ENCODE measurements around the gene KLF5. TPM values are rescaled to one million over a fixed set of nuclear protein-coding genes. Genes with fewer than 3 reads are reported as not detected.
"Not testable (repeated sequence)": the region's sequence is repeated elsewhere in the genome, so short reads cannot be mapped to it uniquely, and the experiment has no call there.

Gene KLF5
- total RNA-seq, 4 donors from 2014 or later, result 9.8 to 15.6 (median 10.9) TPM

DNA sequence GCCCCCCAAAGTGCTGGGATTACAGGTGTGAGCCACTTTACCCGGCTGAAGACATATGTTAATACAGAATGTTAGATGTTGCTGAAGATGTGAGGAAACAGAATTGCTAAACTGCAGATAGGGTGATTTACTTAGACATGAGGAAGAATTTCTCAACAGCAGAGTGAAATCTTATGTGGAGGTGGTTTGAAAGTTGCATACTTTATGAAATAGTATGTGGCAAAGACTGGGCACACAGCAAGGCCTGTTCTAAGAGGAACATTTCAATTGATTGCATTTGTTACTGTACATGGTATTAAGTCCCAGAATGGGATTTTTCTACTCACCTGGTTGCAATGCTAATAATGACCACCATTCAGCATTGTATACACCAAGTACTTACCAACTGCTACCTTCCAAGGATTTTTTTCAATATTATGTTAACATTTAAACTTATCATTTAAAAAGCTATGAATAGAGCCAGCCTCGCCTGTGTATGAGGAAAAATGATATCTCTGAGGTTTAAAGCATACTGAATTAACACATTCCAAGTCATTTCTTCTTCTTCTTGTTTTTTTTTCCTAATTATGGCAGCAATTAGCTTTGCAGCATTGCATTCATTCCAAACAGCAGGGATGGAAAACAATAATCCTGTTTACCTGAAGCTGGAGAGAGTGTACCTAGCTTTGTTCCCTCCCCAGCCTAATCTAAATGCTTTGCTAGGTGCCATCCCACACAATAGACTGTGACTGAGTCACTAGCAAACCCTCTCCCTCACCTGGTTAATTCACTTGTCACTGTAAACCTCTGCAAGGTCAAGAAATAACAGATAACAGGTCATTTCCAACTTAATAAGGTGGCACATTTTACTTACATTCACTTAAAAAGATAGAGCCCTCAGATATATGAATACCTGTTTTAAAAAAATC is 19.4 kb upstream of the KLF5 start:
- no peak for TF ChIP-seq POLR2A (IDR thresholded peaks at IDR 0.05)
- TF ChIP-seq, protein P1, sequence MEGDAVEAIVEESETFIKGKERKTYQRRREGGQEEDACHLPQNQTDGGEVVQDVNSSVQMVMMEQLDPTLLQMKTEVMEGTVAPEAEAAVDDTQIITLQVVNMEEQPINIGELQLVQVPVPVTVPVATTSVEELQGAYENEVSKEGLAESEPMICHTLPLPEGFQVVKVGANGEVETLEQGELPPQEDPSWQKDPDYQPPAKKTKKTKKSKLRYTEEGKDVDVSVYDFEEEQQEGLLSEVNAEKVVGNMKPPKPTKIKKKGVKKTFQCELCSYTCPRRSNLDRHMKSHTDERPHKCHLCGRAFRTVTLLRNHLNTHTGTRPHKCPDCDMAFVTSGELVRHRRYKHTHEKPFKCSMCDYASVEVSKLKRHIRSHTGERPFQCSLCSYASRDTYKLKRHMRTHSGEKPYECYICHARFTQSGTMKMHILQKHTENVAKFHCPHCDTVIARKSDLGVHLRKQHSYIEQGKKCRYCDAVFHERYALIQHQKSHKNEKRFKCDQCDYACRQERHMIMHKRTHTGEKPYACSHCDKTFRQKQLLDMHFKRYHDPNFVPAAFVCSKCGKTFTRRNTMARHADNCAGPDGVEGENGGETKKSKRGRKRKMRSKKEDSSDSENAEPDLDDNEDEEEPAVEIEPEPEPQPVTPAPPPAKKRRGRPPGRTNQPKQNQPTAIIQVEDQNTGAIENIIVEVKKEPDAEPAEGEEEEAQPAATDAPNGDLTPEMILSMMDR (IDR thresholded peaks at IDR 0.05 in 4 of 5, conservative IDR thresholded peaks at IDR 0.05 in 1 of 5), result no peak
- no peaks in the 10 kb centered on the region for H3K27me3 ChIP-seq
- H3K27ac ChIP-seq, result no peak overlapping the region
- DNase-seq, result no peak
- H3K4me3 ChIP-seq, result no peak overlapping the region
- no peaks in the 10 kb centered on the region for H3K36me3 ChIP-seq
- no peaks in the 10 kb centered on the region for H3K4me1 ChIP-seq
- no peak for ATAC-seq
- in situ Hi-C loops (cut with MboI; ENCODE audit: low sequenced_read_pairs in 4 of 4) (no loop called here), intact Hi-C loops (cut with DNase I; ENCODE audit: low total_unique reads) (no loop called here)
- no peaks in the 10 kb centered on the region for H3K9me3 ChIP-seq

DNA sequence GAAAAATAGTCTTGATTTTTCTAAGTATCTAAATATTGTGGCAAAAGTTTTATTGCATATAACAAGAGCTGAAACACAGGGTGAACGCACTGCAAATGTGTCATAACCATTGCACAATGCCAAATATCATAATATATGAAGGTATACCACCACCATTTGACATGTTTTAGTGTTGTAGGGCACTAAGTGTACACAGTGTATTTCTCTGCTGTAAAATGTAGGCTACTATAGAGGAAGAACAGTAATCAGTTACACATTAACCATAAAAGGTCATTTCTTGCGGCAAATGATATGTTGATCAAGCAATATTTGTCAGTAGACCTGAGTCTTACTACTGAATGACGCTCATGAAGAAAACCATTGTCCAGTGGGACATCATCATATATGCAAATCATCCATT is 18.3 kb upstream of the KLF5 start:
- TF ChIP-seq, protein P1 (IDR thresholded peaks at IDR 0.05 in 4 of 5, conservative IDR thresholded peaks at IDR 0.05 in 1 of 5), result no peak
- TF ChIP-seq POLR2A (IDR thresholded peaks at IDR 0.05), result no peak
- no peak for DNase-seq
- intact Hi-C loops (cut with DNase I; ENCODE audit: low total_unique reads), result no loop called here

DNA sequence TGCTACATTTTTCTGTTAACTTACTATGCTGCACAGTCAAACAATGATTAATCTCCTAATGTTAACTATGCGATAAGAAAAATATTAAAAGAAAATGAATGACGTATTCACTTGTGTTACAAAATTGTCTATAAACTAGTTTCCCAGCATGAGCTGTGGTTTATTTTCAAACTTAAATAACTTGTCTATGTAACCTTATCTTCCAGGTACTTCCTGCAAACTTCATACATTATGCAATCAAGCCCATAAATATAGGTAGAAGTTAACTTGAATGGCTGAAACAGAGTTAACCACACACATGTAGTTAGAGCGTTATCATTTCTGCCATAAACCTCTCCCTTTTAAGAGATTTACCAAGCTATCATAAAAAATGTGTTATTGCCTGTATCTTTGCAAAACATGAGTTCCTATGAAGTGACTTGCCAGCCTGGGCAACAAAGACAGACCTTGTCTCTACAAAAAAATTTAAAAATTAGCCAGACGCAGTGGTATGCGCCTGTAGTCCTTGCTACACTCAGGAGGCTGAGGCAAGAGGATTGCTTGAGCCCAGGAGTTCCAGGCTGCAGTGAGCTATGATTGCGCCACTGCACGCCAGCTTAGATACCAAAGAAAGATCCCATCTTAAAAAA is 17.7 kb upstream of the KLF5 start:
- no peaks in the 10 kb centered on the region for H3K36me3 ChIP-seq
- H3K4me1 ChIP-seq, result no peaks in the 10 kb centered on the region
- in situ Hi-C loops (cut with MboI; ENCODE audit: low sequenced_read_pairs in 4 of 4) (no loop called here), intact Hi-C loops (cut with DNase I; ENCODE audit: low total_unique reads) (no loop called here)
- H3K27ac ChIP-seq, result no peak overlapping the region
- no peaks in the 10 kb centered on the region for H3K9me3 ChIP-seq
- no peak overlapping the region for H3K4me3 ChIP-seq
- TF ChIP-seq, protein P1 (IDR thresholded peaks at IDR 0.05 in 4 of 5, conservative IDR thresholded peaks at IDR 0.05 in 1 of 5), result no peak
- no peak for TF ChIP-seq POLR2A (IDR thresholded peaks at IDR 0.05)
- ATAC-seq (no peak), DNase-seq (no peak)
- no peaks in the 10 kb centered on the region for H3K27me3 ChIP-seq

More for the DNA sequence above, 18.3 kb upstream of the KLF5 start:
- Histone ChIP-seq H3K9me3 (no peaks in the 10 kb centered on the region), H3K36me3 (no peaks in the 10 kb centered on the region), H3K4me3 (no peak overlapping the region), H3K27me3 (no peaks in the 10 kb centered on the region), H3K4me1 (no peaks in the 10 kb centered on the region), H3K27ac (no peak overlapping the region)
- ATAC-seq, result no peak
- in situ Hi-C loops (cut with MboI; ENCODE audit: low sequenced_read_pairs in 4 of 4), result no loop called here

DNA sequence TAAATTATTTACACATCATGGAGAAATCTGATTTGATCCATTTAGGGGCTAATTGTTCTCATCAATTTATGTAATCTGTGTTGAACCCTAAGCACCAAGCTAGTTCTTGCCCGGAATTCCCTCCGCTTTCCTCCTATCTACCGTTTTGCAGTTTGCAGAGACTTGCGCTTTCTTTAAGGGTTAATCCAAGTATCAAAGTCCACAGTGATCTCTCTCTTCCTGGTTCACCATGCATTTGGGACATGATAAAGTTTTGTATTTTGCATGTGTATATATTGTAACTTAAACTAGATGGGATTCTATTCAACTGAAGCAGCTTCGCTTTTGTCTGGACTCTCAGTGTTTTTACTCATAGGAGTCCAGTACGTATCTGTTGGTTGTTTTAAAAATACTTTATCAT is 13.8 kb upstream of the KLF5 start:
- no peaks in the 10 kb centered on the region for H3K4me1 ChIP-seq
- no peaks in the 10 kb centered on the region for H3K27me3 ChIP-seq
- in situ Hi-C loops (cut with MboI; ENCODE audit: low sequenced_read_pairs in 4 of 4), result no loop called here
- DNase-seq, result no peak
- TF ChIP-seq, protein P1 (IDR thresholded peaks at IDR 0.05 in 4 of 5, conservative IDR thresholded peaks at IDR 0.05 in 1 of 5), result no peak
- no peak for TF ChIP-seq POLR2A (IDR thresholded peaks at IDR 0.05)
- H3K4me3 ChIP-seq, result no peak overlapping the region
- intact Hi-C loops (cut with DNase I; ENCODE audit: low total_unique reads), result no loop called here
- no peak overlapping the region for H3K27ac ChIP-seq
- H3K9me3 ChIP-seq, result no peaks in the 10 kb centered on the region
- H3K36me3 ChIP-seq, result no peaks in the 10 kb centered on the region
- no peak for ATAC-seq

DNA sequence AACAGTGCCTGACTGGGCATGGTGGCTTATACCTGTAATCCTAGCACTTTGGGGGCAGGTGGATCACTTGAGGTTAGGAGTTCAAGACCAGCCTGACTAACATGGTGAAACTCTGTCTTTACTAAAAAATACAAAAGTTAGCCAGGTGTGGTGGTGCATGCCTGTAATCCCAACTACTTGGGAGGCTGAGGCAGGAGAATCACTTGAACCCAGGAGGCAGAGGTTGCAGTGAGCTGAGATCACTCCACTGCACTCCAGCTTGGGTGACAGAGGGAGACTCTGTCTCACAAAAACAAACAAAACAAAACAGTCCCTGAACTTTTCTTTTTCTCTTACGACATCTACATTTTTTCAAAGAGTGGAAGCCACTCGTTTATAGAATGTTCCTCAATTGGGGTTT is 10.2 kb upstream of the KLF5 start:
- H3K27me3 ChIP-seq; H3K4me1 ChIP-seq; H3K9me3 ChIP-seq; intact Hi-C loops (cut with DNase I; ENCODE audit: low total_unique reads); H3K4me3 ChIP-seq; in situ Hi-C loops (cut with MboI; ENCODE audit: low sequenced_read_pairs in 4 of 4); ATAC-seq; DNase-seq; H3K36me3 ChIP-seq; H3K27ac ChIP-seq: not testable (repeated sequence)
